Measurements from ENCODE around the gene GRIN3B.

GRIN3B gene

DNA sequence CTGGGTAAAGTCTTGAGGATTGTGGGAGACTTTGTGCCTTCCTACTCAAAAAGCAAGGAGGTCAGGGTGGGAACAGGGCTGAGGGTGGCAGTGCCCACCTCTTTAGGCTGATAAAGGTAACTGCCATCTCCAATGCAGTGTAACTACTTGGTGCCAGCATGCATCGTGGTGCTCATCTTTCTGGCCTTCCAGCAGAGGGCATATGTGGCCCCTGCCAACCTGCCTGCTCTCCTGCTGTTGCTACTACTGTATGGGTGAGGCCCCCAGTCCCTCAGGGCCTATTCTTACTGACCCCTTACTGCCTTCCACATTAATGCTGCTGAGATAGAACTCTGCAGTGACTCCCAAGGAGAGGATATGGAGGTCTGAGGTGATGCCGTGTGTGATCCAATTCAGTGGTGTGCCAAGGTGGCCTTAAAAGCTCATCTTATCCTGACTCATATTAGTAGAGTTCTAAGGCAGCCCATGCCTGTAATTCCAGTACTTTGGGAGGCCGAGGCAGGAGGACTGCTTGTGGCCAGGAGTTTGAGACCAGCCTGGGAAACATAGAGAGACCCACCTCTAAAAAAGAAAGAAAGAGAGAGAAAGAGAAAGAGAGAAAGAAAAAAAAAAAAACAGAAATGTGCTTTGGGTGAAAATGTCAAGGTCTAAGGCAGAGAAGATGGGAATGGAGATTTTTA lies 57.1 kb downstream of the GRIN3B start:
- DNase-seq (ENCODE audit: low read depth in 4 of 4, low spot score in 1 of 4) = no peak

GRCh38 chr19:1058112-1058511 lies 57.9 kb downstream of the GRIN3B start:
- DNase-seq (ENCODE audit: low read depth in 4 of 4, low spot score in 1 of 4) = no peak

Data from stimulated activated CD4-positive, alpha-beta T cell treated with anti-CD3 and anti-CD28 coated beads, Interleukin-1b, Interleukin-23, amount 100 ng/mL, for 24 hours (primary cell).